Suprapubic skin (tissue), 4 donors: ENCODE measurements around the gene AMBRA1. TPM values are rescaled to one million over a fixed set of nuclear protein-coding genes. Genes with fewer than 3 reads are reported as not detected.

Source experiments
- DNase-seq, 2 donors: peaks; one replicate each; pipeline ENCODE4 v3.0.0-alpha.2; 2019; ENCODE audit warnings: low spot score in 2 of 2
- H3K27ac ChIP-seq: fragments of 200-600 bp; sonication (generic); one replicate; pipeline ENCODE4 v1.5.1; 2019
- H3K27me3 ChIP-seq: fragments of 200-600 bp; sonication (generic); one replicate; pipeline ENCODE4 v1.5.1; 2019
- H3K36me3 ChIP-seq: fragments of 200-600 bp; sonication (generic); one replicate; pipeline ENCODE4 v1.5.1; 2019
- H3K4me1 ChIP-seq: fragments of 200-600 bp; sonication (generic); one replicate; pipeline ENCODE4 v1.5.1; 2019
- H3K4me3 ChIP-seq: fragments of 200-600 bp; sonication (generic); one replicate; pipeline ENCODE4 v1.5.1; 2019; ENCODE audit warnings: mild to moderate bottlenecking
- H3K9me3 ChIP-seq: fragments of 200-600 bp; sonication (generic); one replicate; pipeline ENCODE4 v1.5.1; 2019
- CTCF ChIP-seq, 2 donors: fragments of 200-600 bp in 1 of 2; fragments of 450-650 bp in 1 of 2; sonication (generic) in 1 of 2; IDR thresholded peaks; one replicate each; pipeline ENCODE4 v1.5.1; 2016 to 2019; ENCODE audit warnings: antibody characterized with exemption in 2 of 2, mild to moderate bottlenecking in 1 of 2, moderate library complexity in 1 of 2
- EP300 ChIP-seq: sonication (generic); formaldehyde crosslinking; IDR thresholded peaks from one replicate; pipeline ENCODE4 v1.6.1; 2017; ENCODE audit warnings: antibody characterized with exemption
- POLR2A ChIP-seq, 2 donors: fragments of 450-650 bp; IDR thresholded peaks; one replicate each; pipeline ENCODE4 v1.6.1; 2017; ENCODE audit warnings: antibody characterized with exemption in 2 of 2, mild to moderate bottlenecking in 2 of 2, moderate library complexity in 2 of 2
- POLR2AphosphoS5 ChIP-seq, 3 donors: sonication (generic); formaldehyde crosslinking; IDR thresholded peaks; one replicate each; pipeline ENCODE4 v1.6.1; 2017; ENCODE audit warnings: antibody characterized with exemption in 3 of 3
- WGBS: methylation state at CpG from one replicate; pipeline ENCODE4 v1.1.5; 2018; 5-methylcytosine and 5-hydroxymethylcytosine counted together
- total RNA-seq, 4 donors: library from RNA; depleted of rRNA; stranded (reverse); fragments of >200 nt; gene quantifications; one replicate each; pipeline ENCODE4 v1.1.0, GENCODE V29; 2016

Gene AMBRA1
- total RNA-seq, 4 donors from 2014 or later: 38.6 to 63.2 (median 45.6) TPM

GRCh38 chr11:46498179-46498578 is 95.6 kb downstream of the AMBRA1 start:
- no peaks in the 10 kb centered on the region for H3K27me3 ChIP-seq
- H3K4me3 ChIP-seq: no peak overlapping the region
- DNase-seq: no peak
- H3K27ac ChIP-seq: no peak overlapping the region
- WGBS: 86% methylated on average over 1 of the region's 1 CpG
- H3K36me3 ChIP-seq: peaks cover 13% of the 10 kb centered on the region
- H3K9me3 ChIP-seq: no peaks in the 10 kb centered on the region
- TF ChIP-seq EP300: no peak
- no peak for TF ChIP-seq POLR2AphosphoS5 (IDR thresholded peaks at IDR 0.05)
- no peak for TF ChIP-seq CTCF (IDR thresholded peaks at IDR 0.05)
- TF ChIP-seq POLR2A (IDR thresholded peaks at IDR 0.05): no peak
- H3K4me1 ChIP-seq: peaks cover 3% of the 10 kb centered on the region

- Histone ChIP-seq H3K4me3 (no peak overlapping the region), H3K27ac (no peak overlapping the region), H3K4me1 (peaks cover 3% of the 10 kb centered on the region), H3K9me3 (no peaks in the 10 kb centered on the region), H3K36me3 (peaks cover 20% of the 10 kb centered on the region), H3K27me3 (no peaks in the 10 kb centered on the region)
- DNase-seq: no peak
- TF ChIP-seq EP300: no peak
- no peak for TF ChIP-seq POLR2AphosphoS5 (IDR thresholded peaks at IDR 0.05)
- no peak for TF ChIP-seq POLR2A (IDR thresholded peaks at IDR 0.05)
- TF ChIP-seq CTCF (IDR thresholded peaks at IDR 0.05): no peak
- WGBS: 91% methylated on average over 4 of the region's 4 CpGs
Observed at GRCh38 chr11:46497498-46497897, 96.3 kb downstream of the AMBRA1 start.

- Histone ChIP-seq H3K9me3 (no peaks in the 10 kb centered on the region), H3K27ac (peak overlapping the region; percentile 30), H3K27me3 (no peaks in the 10 kb centered on the region), H3K36me3 (peaks cover 17% of the 10 kb centered on the region), H3K4me3 (no peak overlapping the region), H3K4me1 (peaks cover 19% of the 10 kb centered on the region)
- no peak for TF ChIP-seq CTCF (IDR thresholded peaks at IDR 0.05)
- no peak for TF ChIP-seq POLR2A (IDR thresholded peaks at IDR 0.05)
- no peak for TF ChIP-seq EP300
- TF ChIP-seq POLR2AphosphoS5 (IDR thresholded peaks at IDR 0.05): no peak
- WGBS: 88% methylated on average over 9 of the region's 9 CpGs
- no peak for DNase-seq
Observed at GRCh38 chr11:46493791-46494190, 100.0 kb downstream of the AMBRA1 start.

GRCh38 chr11:46492532-46492931 is 101.3 kb downstream of the AMBRA1 start:
- Histone ChIP-seq H3K4me1 (peaks cover 19% of the 10 kb centered on the region), H3K9me3 (no peaks in the 10 kb centered on the region), H3K36me3 (peaks cover 17% of the 10 kb centered on the region), H3K27ac (peak overlapping the region; percentile 50), H3K27me3 (no peaks in the 10 kb centered on the region), H3K4me3 (no peak overlapping the region)
- DNase-seq: no peak
- 60% methylated on average over 11 of the region's 11 CpGs for WGBS
- TF ChIP-seq POLR2A (IDR thresholded peaks at IDR 0.05) (no peak), CTCF (IDR thresholded peaks at IDR 0.05) (no peak), POLR2AphosphoS5 (IDR thresholded peaks at IDR 0.05) (no peak), EP300 (no peak)

GRCh38 chr11:46491661-46492330 is 102.0 kb downstream of the AMBRA1 start:
- no peak for TF ChIP-seq EP300
- no peak for TF ChIP-seq POLR2AphosphoS5 (IDR thresholded peaks at IDR 0.05)
- no peak for TF ChIP-seq CTCF (IDR thresholded peaks at IDR 0.05)
- TF ChIP-seq POLR2A (IDR thresholded peaks at IDR 0.05): no peak
- peak overlapping the region; percentile 52 for H3K27ac ChIP-seq
- DNase-seq: no peak
- H3K9me3 ChIP-seq: no peaks in the 10 kb centered on the region
- H3K27me3 ChIP-seq: no peaks in the 10 kb centered on the region
- no peak overlapping the region for H3K4me3 ChIP-seq
- WGBS: 43% methylated on average over 4 of the region's 4 CpGs
- peaks cover 17% of the 10 kb centered on the region for H3K36me3 ChIP-seq
- peaks cover 19% of the 10 kb centered on the region for H3K4me1 ChIP-seq
